GM12892 (cell line): ENCODE results near the gene ASB10.

Source experiments
- POLR2A ChIP-seq: IDR thresholded peaks from 2 replicates; pipeline ENCODE4 v1.6.1; 2011; ENCODE audit warnings: low read depth, low read length, control low read depth
- POLR2AphosphoS5 ChIP-seq: IDR thresholded peaks from 2 replicates; pipeline ENCODE4 v1.6.1; 2011; ENCODE audit warnings: low read depth, low read length, control low read depth

DNA sequence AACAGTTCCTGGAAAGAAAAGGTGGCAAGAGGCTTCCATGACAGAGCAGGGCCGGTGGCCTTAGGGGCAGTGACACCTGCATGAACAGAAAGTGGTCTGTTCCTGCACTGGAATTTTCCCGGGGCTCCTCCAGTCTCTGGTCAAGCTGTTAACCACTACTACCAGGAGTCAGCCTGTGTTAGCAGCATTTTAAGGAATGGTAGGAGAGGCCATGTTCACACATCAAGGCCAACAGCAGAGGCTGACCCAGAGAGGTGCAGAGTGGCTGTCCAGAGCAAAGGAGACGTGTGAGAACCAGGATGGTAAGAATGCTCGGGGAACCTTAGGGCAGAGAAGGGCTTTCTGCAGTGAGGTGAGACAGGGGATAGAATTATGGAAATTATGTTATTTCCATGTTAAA, 14.7 kb upstream of the ASB10 start:
- no peak for TF ChIP-seq POLR2AphosphoS5
- TF ChIP-seq POLR2A: no peak
